ENCODE measurements around the gene TAPBPL. TPM values are rescaled to one million over a fixed set of nuclear protein-coding genes. Genes with fewer than 3 reads are reported as not detected.

TAPBPL gene, protein sequence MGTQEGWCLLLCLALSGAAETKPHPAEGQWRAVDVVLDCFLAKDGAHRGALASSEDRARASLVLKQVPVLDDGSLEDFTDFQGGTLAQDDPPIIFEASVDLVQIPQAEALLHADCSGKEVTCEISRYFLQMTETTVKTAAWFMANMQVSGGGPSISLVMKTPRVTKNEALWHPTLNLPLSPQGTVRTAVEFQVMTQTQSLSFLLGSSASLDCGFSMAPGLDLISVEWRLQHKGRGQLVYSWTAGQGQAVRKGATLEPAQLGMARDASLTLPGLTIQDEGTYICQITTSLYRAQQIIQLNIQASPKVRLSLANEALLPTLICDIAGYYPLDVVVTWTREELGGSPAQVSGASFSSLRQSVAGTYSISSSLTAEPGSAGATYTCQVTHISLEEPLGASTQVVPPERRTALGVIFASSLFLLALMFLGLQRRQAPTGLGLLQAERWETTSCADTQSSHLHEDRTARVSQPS
- 7.1 and 12.1 TPM in 2 replicates for total RNA-seq

DNA sequence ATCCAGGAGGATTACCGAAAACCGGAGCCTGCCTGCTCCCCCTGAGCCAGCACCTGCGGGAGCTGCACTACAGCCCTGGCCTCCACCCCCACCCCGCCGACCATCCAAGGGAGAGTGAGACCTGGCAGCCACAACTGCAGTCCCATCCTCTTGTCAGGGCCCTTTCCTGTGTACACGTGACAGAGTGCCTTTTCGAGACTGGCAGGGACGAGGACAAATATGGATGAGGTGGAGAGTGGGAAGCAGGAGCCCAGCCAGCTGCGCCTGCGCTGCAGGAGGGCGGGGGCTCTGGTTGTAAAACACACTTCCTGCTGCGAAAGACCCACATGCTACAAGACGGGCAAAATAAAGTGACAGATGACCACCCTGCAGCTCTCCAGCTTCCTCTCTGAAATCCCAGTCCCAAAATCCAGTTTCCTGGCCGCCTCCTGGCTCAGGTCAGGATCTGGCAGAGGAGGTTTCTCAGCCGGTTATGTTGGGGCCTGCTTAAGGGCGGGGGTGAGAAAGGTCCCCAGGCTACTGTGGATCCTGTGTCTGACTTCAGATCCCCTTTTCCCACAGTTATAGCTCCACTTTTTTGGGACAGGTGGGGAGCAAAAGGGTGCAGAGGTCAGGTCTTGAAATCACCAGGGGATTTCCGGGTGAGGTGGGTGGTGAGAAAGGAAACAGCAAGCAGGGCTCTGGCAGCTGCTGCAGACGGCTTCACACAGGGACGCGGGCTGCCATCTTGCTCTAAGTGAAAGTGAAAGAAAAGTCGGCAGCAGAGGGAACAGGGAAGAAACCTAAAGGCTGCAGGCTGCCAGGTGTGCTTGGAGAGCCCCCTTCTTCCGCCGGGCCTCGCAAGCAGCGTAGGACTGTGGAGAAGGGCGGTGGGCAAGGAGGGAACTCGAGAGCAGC, at the start of gene TAPBPL:
Gene TAPBPL, plus strand, starts transcription at position 695 of the 897 bp plus-strand sequence. CDS start 207 bp downstream, outside the sequence.

DNA sequence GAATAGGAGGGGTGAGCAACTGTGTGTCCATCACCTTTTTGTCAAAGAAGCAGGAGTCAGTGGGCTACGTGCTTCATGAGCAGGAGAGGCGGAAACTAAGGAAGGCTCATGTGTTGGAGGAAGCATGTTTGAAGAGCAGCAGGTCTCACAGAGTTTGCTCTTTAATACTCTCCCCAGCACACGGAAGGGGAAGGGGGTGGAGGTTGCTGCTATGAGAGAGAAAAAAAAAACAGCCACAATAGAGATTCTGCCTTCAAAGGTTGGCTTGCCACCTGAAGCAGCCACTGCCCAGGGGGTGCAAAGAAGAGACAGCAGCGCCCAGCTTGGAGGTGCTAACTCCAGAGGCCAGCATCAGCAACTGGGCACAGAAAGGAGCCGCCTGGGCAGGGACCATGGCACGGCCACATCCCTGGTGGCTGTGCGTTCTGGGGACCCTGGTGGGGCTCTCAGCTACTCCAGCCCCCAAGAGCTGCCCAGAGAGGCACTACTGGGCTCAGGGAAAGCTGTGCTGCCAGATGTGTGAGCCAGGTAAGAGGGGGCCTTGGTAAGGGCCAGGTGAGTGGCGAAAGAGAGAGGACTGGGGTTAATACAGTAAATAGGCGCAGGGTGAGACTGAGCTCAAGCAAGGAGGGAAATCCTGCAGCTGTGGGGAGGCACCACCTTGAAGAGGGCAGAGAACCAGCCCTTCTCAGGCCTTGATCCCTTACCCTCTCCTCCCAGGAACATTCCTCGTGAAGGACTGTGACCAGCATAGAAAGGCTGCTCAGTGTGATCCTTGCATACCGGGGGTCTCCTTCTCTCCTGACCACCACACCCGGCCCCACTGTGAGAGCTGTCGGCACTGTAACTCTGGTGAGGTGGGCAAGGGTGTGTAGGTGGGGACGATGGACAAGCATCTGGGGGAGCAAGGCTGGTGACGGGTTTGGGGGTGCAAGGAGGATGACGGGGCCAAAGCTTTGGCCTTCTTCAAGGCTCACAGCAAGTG, 6.8 kb upstream of the TAPBPL start, which contains the start of gene CD27:
Gene CD27, plus strand, starts transcription at position 252 of the 985 bp plus-strand sequence. Its CDS starts 141 bp downstream, at position 393.

DNA sequence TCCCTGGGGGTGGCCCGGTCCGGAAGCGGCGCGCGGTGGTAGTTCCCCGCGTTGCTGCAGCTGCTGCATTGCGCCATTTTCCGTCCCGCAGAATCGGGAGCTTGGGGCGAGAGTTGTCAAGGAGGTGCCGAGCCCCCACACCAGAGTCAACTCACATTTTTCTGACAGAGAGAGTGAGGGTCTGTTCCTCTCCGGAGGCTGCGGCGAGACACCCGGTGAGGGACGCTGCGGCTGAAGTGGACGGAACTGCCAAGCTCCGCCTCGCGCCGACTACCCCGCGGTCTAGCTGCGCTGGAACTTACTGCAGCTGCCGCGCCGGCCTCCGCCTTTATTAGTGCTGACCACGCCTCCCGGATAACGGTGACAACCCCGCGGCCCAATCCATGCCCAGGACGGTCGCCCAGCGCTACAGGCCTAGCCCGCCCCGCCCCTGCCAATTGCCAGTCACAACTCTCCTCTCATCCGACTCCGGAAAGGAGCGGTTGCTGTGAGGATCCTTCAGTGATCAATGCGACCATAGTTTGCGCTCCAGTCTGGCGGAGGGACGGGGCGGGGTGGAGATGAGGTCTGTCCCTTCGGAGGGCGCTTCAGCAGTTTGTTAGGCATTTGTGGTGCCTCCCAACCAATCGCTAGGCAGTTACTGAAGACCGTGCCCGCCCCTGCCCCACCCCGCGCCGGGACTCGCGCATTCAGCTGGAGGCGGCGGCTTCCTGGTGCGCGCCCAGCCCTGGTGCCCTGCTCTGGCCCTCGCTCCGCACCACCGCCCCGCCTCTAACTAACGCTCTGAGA, 18.7 kb downstream of the TAPBPL start, which contains the start of gene VAMP1:
Gene VAMP1, minus strand, starts transcription at position 303 of the 789 bp plus-strand sequence. Its CDS starts 146 bp downstream, at position 157.

DNA sequence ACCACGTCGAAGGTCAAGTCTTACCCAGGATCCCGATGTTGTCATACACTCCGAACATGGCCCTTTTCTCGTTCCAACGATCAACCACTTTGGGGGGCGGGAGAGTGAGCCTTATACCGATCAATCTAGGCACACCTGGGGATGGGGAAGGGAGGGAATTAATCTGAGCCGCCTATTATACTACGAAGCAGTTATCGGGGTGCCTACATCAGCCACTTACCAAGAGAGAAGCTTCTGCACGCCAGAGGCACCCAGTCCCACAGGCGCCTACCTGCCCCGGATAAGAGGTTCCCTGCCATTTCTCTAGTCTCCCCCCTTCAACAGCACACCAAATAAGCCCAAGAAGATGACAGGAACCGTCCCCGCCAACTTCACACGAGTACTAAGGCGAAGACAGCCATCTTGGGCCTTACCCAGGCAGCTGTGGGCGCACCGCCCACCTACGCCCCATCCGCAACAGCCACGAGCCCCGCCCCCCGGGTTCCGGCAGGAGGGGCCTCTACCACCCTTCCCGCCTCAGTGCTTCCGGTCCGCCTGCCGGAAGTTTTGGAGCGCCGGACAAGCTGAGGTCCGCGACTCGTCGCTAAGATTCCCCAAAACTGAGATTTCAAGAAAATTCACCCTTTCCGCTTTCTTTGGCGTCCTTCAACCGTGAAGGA, 41.1 kb downstream of the TAPBPL start, which contains the start of gene MRPL51:
Gene MRPL51, minus strand, starts transcription at position 425 of the 659 bp plus-strand sequence. Its CDS starts 126 bp downstream, at position 299.

DNA sequence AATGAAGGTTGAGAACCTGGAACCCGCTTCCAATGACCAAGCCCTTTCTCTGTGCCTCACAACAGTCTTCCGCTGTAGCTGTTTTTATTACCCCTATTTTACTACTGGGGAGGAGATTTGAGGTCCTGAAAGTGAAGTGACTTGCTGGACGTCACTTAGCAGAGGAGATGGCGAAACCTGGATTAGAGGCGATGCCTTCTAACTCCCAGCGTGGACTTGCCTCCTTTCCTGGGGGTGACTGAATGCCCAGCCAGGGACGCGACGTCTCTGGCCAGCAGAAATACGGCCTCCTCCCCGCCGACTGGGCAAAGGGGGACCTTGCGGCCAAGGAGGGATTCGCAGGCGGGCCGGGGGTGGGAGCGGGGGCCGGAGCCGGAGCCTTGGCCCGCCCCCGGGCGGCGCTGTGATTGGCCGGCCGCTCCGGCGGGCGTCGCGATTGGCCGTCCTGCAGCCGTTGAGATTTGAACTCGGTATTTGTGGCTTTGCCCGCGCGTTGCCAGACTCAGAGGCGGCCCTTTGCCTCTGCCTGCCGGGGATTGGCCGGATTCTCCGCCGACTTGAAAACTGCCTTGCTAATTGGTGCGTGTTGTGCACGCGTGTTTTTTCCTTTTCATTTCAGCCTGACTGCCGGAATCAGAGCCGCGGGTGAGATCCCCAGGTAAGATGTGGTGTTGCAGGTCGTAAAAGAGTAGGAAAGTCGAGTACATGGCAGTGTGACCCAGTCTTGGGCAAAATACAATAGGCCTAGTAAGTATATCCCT, 41.8 kb downstream of the TAPBPL start, which contains the start of gene NCAPD2:
Gene NCAPD2, plus strand, starts transcription at position 606 of the 761 bp plus-strand sequence. CDS start 997 bp downstream, outside the sequence.

Other genes with a start within 250 kb of the TAPBPL start
- not detected in 2 replicates for gene PLEKHG6, start 141.4 kb upstream of the TAPBPL start, total RNA-seq
- gene TNFRSF1A, start 110.0 kb upstream of the TAPBPL start, total RNA-seq: 67.9 and 88.1 TPM in 2 replicates
- gene SCNN1A, start 76.5 kb upstream of the TAPBPL start, total RNA-seq: under 0.01 TPM in 1 of 2 replicates, not detected in the other
- 31.2 and 56.7 TPM in 2 replicates for gene LTBR, start 67.9 kb upstream of the TAPBPL start, total RNA-seq
- 0.12 TPM in 1 of 2 replicates, not detected in the other for gene CD27, start 7.1 kb upstream of the TAPBPL start, total RNA-seq
- gene VAMP1, start 18.6 kb downstream of the TAPBPL start, total RNA-seq: 3.3 and 7.4 TPM in 2 replicates
- gene MRPL51, start 41.2 kb downstream of the TAPBPL start, total RNA-seq: 87.9 and 108 TPM in 2 replicates
- gene NCAPD2, start 42.1 kb downstream of the TAPBPL start, total RNA-seq: 59.0 and 113 TPM in 2 replicates
- gene GAPDH, start 82.5 kb downstream of the TAPBPL start, total RNA-seq: 5,674 and 7,219 TPM in 2 replicates
- 15.0 and 15.1 TPM in 2 replicates for gene IFFO1, start 104.0 kb downstream of the TAPBPL start, total RNA-seq
- gene NOP2, start 116.2 kb downstream of the TAPBPL start, total RNA-seq: 25.4 and 29.9 TPM in 2 replicates
- gene CHD4, start 155.3 kb downstream of the TAPBPL start, total RNA-seq: 259 and 264 TPM in 2 replicates
- gene LPAR5, start 183.9 kb downstream of the TAPBPL start, total RNA-seq: 0.12 TPM in 1 of 2 replicates, not detected in the other
- 0.22 and 0.25 TPM in 2 replicates for gene ACRBP, start 195.4 kb downstream of the TAPBPL start, total RNA-seq
- 20.8 and 30.4 TPM in 2 replicates for gene ING4, start 211.1 kb downstream of the TAPBPL start, total RNA-seq
- gene ZNF384, start 237.3 kb downstream of the TAPBPL start, total RNA-seq: 10.1 and 10.3 TPM in 2 replicates
- gene PIANP, start 248.8 kb downstream of the TAPBPL start, total RNA-seq: under 0.01 TPM in 1 of 2 replicates, not detected in the other

Data from uterine smooth muscle cell (primary cell).